Panc1 (cell line): ENCODE data around the gene C4BPB.

Experiments used
- CTCF ChIP-seq: fragments of 450-650 bp; IDR thresholded peaks from 2 replicates; pipeline ENCODE4 v1.5.1; 2017; ENCODE audit warnings: mild to moderate bottlenecking
- POLR2AphosphoS5 ChIP-seq: IDR thresholded peaks from 2 replicates; pipeline ENCODE4 v1.6.1; 2012; ENCODE audit warnings: mild to moderate bottlenecking, low read depth, low read length, moderate library complexity
- TCF7L2 ChIP-seq: IDR thresholded peaks from 2 replicates; pipeline ENCODE4 v1.6.1; 2011; ENCODE audit warnings: mild to moderate bottlenecking, low read depth, low read length, inconsistent platforms

- TF ChIP-seq CTCF (no peak), POLR2AphosphoS5 (no peak), TCF7L2 (no peak)
Observed at GRCh38 chr1:207059881-207060280, 28.8 kb upstream of the C4BPB start.
